B cell (primary cell): ENCODE measurements around the gene RNF149.

Experiments
- CTCF ChIP-seq: fragments of 200-600 bp; IDR thresholded peaks from one replicate; pipeline ENCODE4 v1.8.0; 2022; ENCODE audit warnings: antibody characterized with exemption, mild to moderate bottlenecking
- EZH2 ChIP-seq: IDR thresholded peaks from 2 replicates; pipeline ENCODE4 v1.6.1; 2012; ENCODE audit warnings: borderline replicate concordance, low read depth, mild to moderate bottlenecking, moderate library complexity, low read length; ENCODE audit not compliant: insufficient read depth, poor library complexity, severe bottlenecking

- TF ChIP-seq CTCF (no peak), EZH2 (no peak)
Observed at GRCh38 chr2:101252408-101253012, 56.0 kb downstream of the RNF149 start, which contains the start of gene CNOT11.
